Measurements from ENCODE around the gene TEX35.

TEX35 gene

GRCh38 chr1:178512566-178513277 is at the start of gene TEX35:
Gene TEX35 (plus strand): TSS chr1:178513109. CDS start chr1:178513189, 80 bp downstream.
- Histone ChIP-seq H3K4me3 (ENCODE audit: low read length) (no peak within 1 kb of the TSS), H3K27ac (ENCODE audit: low read length) (no peak within 1 kb of the TSS), H3K9ac (ENCODE audit: low read depth, low read length) (no peak within 1 kb of the TSS), H3K4me1 (ENCODE audit: insufficient read depth, low read length) (no peaks in the 10 kb centered on the region), H3K36me3 (ENCODE audit: insufficient read depth, low read depth, low read length) (no peaks in the 10 kb centered on the region), H3K27me3 (ENCODE audit: insufficient read depth, low read length) (no peaks in the 10 kb centered on the region), H3K9me3 (ENCODE audit: insufficient read depth, low read depth, low read length) (no peaks in the 10 kb centered on the region)

DNA sequence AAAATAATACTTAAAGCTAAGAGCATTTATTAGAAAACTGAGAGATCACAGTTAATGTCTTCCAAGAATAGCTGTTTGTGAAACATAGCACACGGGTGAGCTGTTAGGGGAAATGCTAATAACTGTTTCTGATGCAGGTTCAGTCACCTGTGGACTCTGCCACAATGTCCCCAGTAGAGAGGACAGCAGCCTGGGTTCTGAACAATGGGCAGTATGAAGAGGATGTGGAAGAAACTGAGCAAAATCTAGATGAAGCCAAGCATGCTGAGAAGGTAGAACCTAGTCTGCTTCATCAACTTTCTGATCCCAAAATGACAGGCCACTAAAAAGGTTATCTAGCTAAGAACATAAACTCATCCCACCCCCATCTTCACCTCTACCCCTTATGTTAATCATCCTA is 48.8 kb upstream of the TEX35 start:
- Histone ChIP-seq H3K36me3 (ENCODE audit: insufficient read depth, low read depth, low read length) (peaks cover 45% of the 10 kb centered on the region), H3K27me3 (ENCODE audit: insufficient read depth, low read length) (no peaks in the 10 kb centered on the region), H3K4me1 (ENCODE audit: insufficient read depth, low read length) (peaks cover 8% of the 10 kb centered on the region; the same call in 1 of the 2 replicates), H3K9me3 (ENCODE audit: insufficient read depth, low read depth, low read length) (no peaks in the 10 kb centered on the region), H3K4me3 (ENCODE audit: low read length) (no peak overlapping the region), H3K27ac (ENCODE audit: low read length) (no peak overlapping the region), H3K9ac (ENCODE audit: low read depth, low read length) (no peak overlapping the region)

- no peak overlapping the region for H3K27ac ChIP-seq (ENCODE audit: low read length)
- no peak overlapping the region for H3K9ac ChIP-seq (ENCODE audit: low read depth, low read length)
- H3K36me3 ChIP-seq (ENCODE audit: insufficient read depth, low read depth, low read length), result peaks cover 45% of the 10 kb centered on the region
- no peak overlapping the region for H3K4me3 ChIP-seq (ENCODE audit: low read length)
- no peaks in the 10 kb centered on the region for H3K27me3 ChIP-seq (ENCODE audit: insufficient read depth, low read length)
- H3K4me1 ChIP-seq (ENCODE audit: insufficient read depth, low read length), result peaks cover 8% of the 10 kb centered on the region; the same call in 1 of the 2 replicates
- H3K9me3 ChIP-seq (ENCODE audit: insufficient read depth, low read depth, low read length), result no peaks in the 10 kb centered on the region
These were observed 48.3 kb upstream of the TEX35 start for GRCh38 chr1:178464566-178464965.

- Histone ChIP-seq H3K9ac (ENCODE audit: low read depth, low read length) (no peak overlapping the region), H3K9me3 (ENCODE audit: insufficient read depth, low read depth, low read length) (no peaks in the 10 kb centered on the region), H3K27me3 (ENCODE audit: insufficient read depth, low read length) (no peaks in the 10 kb centered on the region), H3K36me3 (ENCODE audit: insufficient read depth, low read depth, low read length) (peaks cover 45% of the 10 kb centered on the region), H3K4me1 (ENCODE audit: insufficient read depth, low read length) (peaks cover 8% of the 10 kb centered on the region; the same call in 1 of the 2 replicates), H3K4me3 (ENCODE audit: low read length) (no peak overlapping the region), H3K27ac (ENCODE audit: low read length) (no peak overlapping the region)
These were observed 47.9 kb upstream of the TEX35 start for GRCh38 chr1:178465011-178465410.

DNA sequence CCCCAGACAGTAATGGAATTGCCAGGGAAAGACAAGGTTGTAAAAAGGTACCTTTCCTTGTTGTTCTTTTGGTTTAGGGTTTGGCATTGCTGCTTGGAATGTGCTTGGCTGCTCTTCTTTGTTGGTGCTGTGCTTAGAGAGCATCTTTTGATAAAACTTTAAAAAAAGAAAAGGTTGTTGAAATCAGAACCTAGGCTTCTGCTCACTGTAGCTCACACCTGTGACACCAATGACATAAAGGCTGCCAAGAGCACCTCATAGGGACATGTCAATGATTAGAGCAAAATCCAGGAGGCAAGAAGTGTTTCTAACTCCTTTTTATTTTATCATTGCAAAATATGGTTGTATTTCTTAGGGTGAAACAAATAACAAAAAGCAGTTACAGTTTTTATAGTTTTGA is 45.1 kb upstream of the TEX35 start:
- no peak overlapping the region for H3K27ac ChIP-seq (ENCODE audit: low read length)
- peaks cover 56% of the 10 kb centered on the region for H3K36me3 ChIP-seq (ENCODE audit: insufficient read depth, low read depth, low read length)
- H3K4me3 ChIP-seq (ENCODE audit: low read length), result no peak overlapping the region
- no peaks in the 10 kb centered on the region for H3K27me3 ChIP-seq (ENCODE audit: insufficient read depth, low read length)
- no peaks in the 10 kb centered on the region for H3K4me1 ChIP-seq (ENCODE audit: insufficient read depth, low read length)
- H3K9ac ChIP-seq (ENCODE audit: low read depth, low read length), result no peak overlapping the region
- H3K9me3 ChIP-seq (ENCODE audit: insufficient read depth, low read depth, low read length), result no peaks in the 10 kb centered on the region

DNA sequence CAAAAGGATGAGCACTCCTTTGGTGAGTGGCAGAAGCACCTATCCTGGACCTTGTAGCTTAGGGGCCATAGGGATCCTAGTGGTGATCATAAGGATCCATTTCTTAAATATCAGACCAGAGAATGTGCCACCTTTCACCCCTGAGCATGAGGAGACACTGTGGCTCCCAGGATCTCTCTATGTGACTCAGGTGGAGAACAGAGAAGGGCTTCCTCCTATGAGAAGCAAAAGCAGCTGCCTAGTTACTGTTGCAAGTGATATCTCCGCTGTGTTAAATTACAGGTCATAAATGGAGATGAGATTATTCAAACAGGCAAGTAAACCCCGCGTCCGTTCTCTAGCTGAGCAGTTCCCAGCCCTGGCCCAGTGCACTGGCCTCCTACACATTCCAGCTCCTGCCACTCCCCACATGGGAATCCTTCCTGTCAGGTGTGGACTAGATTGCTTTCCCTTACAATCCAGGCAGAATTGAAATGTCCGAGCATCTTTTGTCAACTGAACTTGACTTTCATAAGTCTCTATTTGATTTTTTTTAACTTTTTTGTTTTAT is 42.4 kb upstream of the TEX35 start:
- Histone ChIP-seq H3K27me3 (ENCODE audit: insufficient read depth, low read length) (no peaks in the 10 kb centered on the region), H3K9ac (ENCODE audit: low read depth, low read length) (no peak overlapping the region), H3K9me3 (ENCODE audit: insufficient read depth, low read depth, low read length) (no peaks in the 10 kb centered on the region), H3K4me1 (ENCODE audit: insufficient read depth, low read length) (no peaks in the 10 kb centered on the region), H3K4me3 (ENCODE audit: low read length) (no peak overlapping the region), H3K36me3 (ENCODE audit: insufficient read depth, low read depth, low read length) (peaks cover 65% of the 10 kb centered on the region), H3K27ac (ENCODE audit: low read length) (no peak overlapping the region)

GRCh38 chr1:178472531-178472930 is 40.4 kb upstream of the TEX35 start:
- Histone ChIP-seq H3K4me3 (ENCODE audit: low read length) (no peak overlapping the region), H3K27me3 (ENCODE audit: insufficient read depth, low read length) (no peaks in the 10 kb centered on the region), H3K9me3 (ENCODE audit: insufficient read depth, low read depth, low read length) (no peaks in the 10 kb centered on the region), H3K36me3 (ENCODE audit: insufficient read depth, low read depth, low read length) (peaks cover 46% of the 10 kb centered on the region), H3K4me1 (ENCODE audit: insufficient read depth, low read length) (peaks cover 9% of the 10 kb centered on the region), H3K9ac (ENCODE audit: low read depth, low read length) (no peak overlapping the region), H3K27ac (ENCODE audit: low read length) (no peak overlapping the region)

DNA sequence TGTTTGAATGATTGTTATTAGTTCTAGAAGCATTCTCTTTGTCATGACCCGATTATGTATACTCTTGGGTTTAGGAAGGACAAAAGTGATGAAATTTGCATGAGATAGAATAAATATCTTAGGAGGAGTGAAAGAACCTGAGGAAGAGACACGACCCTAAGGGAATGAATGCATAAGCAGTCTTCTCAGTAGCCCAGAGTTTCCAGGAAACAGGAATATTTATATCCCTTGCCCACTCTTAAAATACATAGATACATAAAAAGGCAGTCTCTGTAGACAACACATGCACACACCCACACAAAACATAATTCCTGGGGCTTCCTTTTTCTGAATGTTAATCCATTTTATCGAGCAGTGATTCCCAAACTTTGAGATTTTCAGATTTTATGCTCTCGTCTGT is 35.5 kb upstream of the TEX35 start:
- Histone ChIP-seq H3K36me3 (ENCODE audit: insufficient read depth, low read depth, low read length) (peaks cover 24% of the 10 kb centered on the region), H3K9ac (ENCODE audit: low read depth, low read length) (no peak overlapping the region), H3K9me3 (ENCODE audit: insufficient read depth, low read depth, low read length) (no peaks in the 10 kb centered on the region), H3K27me3 (ENCODE audit: insufficient read depth, low read length) (no peaks in the 10 kb centered on the region), H3K4me3 (ENCODE audit: low read length) (no peak overlapping the region), H3K27ac (ENCODE audit: low read length) (no peak overlapping the region), H3K4me1 (ENCODE audit: insufficient read depth, low read length) (peaks cover 9% of the 10 kb centered on the region)

- peaks cover 9% of the 10 kb centered on the region for H3K4me1 ChIP-seq (ENCODE audit: insufficient read depth, low read length)
- H3K27ac ChIP-seq (ENCODE audit: low read length), result no peak overlapping the region
- H3K9ac ChIP-seq (ENCODE audit: low read depth, low read length), result no peak overlapping the region
- no peak overlapping the region for H3K4me3 ChIP-seq (ENCODE audit: low read length)
- no peaks in the 10 kb centered on the region for H3K9me3 ChIP-seq (ENCODE audit: insufficient read depth, low read depth, low read length)
- no peaks in the 10 kb centered on the region for H3K27me3 ChIP-seq (ENCODE audit: insufficient read depth, low read length)
- H3K36me3 ChIP-seq (ENCODE audit: insufficient read depth, low read depth, low read length), result peaks cover 20% of the 10 kb centered on the region
These were observed 35.1 kb upstream of the TEX35 start for GRCh38 chr1:178477841-178478240.

DNA sequence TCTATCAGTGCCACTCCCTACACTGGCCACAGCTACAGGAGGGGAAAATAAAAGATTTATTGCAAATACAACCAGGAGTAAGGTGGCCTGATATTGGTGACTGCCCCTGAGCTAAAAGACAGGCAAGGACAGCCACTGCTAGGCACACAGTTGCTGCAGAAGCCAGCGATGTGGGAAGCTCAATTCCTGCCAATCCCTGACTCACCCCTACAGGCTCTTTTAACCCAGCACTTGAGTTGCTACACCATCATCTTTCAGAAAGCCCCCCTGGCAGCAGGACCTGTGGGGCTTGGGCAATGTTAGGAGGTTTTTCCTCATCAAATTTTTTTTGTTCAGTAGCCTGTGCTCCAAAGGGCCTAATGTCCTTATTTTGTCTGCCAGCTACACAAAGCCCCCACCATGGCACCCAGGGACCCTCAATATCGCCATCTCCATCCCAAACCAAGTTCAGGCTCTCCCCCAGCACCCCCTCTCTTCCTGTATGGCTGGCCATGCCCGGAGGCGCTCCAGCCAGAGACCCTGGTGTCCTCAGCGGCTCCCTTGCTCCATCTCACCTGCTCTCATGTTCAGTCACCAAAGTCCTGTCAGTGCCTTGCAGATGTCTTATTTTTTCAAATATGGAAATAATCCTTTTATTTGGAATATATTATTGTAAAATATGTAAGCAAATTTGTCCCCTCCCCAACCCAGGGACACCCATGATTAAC is 29.5 kb upstream of the TEX35 start:
- Histone ChIP-seq H3K4me3 (ENCODE audit: low read length) (no peak overlapping the region), H3K36me3 (ENCODE audit: insufficient read depth, low read depth, low read length) (no peaks in the 10 kb centered on the region), H3K9ac (ENCODE audit: low read depth, low read length) (no peak overlapping the region), H3K4me1 (ENCODE audit: insufficient read depth, low read length) (no peaks in the 10 kb centered on the region), H3K27me3 (ENCODE audit: insufficient read depth, low read length) (no peaks in the 10 kb centered on the region), H3K9me3 (ENCODE audit: insufficient read depth, low read depth, low read length) (no peaks in the 10 kb centered on the region), H3K27ac (ENCODE audit: low read length) (no peak overlapping the region)

- H3K9ac ChIP-seq (ENCODE audit: low read depth, low read length), result no peak overlapping the region
- H3K9me3 ChIP-seq (ENCODE audit: insufficient read depth, low read depth, low read length), result no peaks in the 10 kb centered on the region
- no peaks in the 10 kb centered on the region for H3K27me3 ChIP-seq (ENCODE audit: insufficient read depth, low read length)
- no peak overlapping the region for H3K27ac ChIP-seq (ENCODE audit: low read length)
- no peaks in the 10 kb centered on the region for H3K36me3 ChIP-seq (ENCODE audit: insufficient read depth, low read depth, low read length)
- H3K4me3 ChIP-seq (ENCODE audit: low read length), result no peak overlapping the region
- no peaks in the 10 kb centered on the region for H3K4me1 ChIP-seq (ENCODE audit: insufficient read depth, low read length)
These were observed 28.1 kb upstream of the TEX35 start for GRCh38 chr1:178484698-178485225.
